ENCODE results near the gene PTGIS. TPM values are rescaled to one million over a fixed set of nuclear protein-coding genes. Genes with fewer than 3 reads are reported as not detected.

PTGIS gene
- total RNA-seq, 1 donor from 2014 or later, result 12.2 TPM

DNA sequence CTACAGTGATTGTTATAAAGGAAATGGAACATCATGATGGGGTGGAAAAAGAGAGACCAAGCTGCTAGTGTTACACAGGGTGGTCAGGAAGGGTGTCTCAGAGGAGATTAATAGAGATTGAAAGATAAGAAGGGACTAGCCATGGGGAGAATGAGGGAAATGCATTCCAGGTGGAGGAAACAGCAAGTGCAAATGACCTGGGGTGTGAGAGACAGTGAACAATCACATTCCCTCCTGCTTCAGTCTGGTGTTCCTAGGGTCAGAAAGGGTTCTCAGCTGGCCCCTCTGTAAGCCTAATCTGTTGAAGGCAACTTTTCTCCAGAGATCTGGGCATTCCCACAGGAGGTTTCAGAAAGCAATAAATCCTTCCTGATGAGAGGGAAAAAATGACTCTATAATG, 81.9 kb downstream of the PTGIS start:
- H3K4me3 Mint-ChIP-seq (ENCODE audit: unreplicated experiment), result no peak overlapping the region
- peaks cover 7% of the 10 kb centered on the region for H3K4me1 Mint-ChIP-seq (ENCODE audit: unreplicated experiment)
- H3K9me3 Mint-ChIP-seq (ENCODE audit: unreplicated experiment), result peaks cover 4% of the 10 kb centered on the region

DNA sequence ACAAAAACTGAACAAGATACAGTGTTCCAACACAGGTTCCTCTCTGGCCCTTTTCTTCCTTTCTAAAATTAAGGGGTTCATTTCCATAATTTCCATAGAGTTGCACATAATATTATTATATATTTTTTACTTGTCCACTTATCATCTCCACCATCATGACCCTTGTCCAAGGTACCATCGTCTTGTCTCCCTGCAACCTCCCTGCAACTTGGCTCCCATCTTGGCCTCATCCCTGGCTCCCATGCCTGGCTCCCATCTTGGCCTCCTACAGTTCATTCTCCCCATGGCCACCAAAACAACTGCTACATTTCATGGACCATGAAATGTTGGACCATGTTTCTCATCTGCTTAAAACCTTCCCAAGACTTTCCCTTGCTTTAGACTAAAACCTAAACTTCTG, 82.4 kb downstream of the PTGIS start:
- Mint-ChIP-seq H3K9me3 (ENCODE audit: unreplicated experiment) (peaks cover 4% of the 10 kb centered on the region), H3K4me1 (ENCODE audit: unreplicated experiment) (peaks cover 7% of the 10 kb centered on the region), H3K27me3 (ENCODE audit: unreplicated experiment) (peaks cover 11% of the 10 kb centered on the region), H3K27ac (ENCODE audit: unreplicated experiment) (peak overlapping the region; percentile 8), H3K36me3 (ENCODE audit: low read depth, unreplicated experiment) (no peaks in the 10 kb centered on the region), H3K4me3 (ENCODE audit: unreplicated experiment) (peak overlapping the region; percentile 1)
- no peak for TF ChIP-seq CTCF (IDR thresholded peaks at IDR 0.05; ENCODE audit: unreplicated experiment)
- no peak for DNase-seq (ENCODE audit: low spot score)

More for the DNA sequence above, 81.9 kb downstream of the PTGIS start:
- TF ChIP-seq CTCF (IDR thresholded peaks at IDR 0.05; ENCODE audit: unreplicated experiment), result no peak
- DNase-seq (ENCODE audit: low spot score), result no peak
- Mint-ChIP-seq H3K27ac (ENCODE audit: unreplicated experiment) (peak overlapping the region; percentile 8), H3K27me3 (ENCODE audit: unreplicated experiment) (peaks cover 6% of the 10 kb centered on the region), H3K36me3 (ENCODE audit: low read depth, unreplicated experiment) (no peaks in the 10 kb centered on the region)

- Mint-ChIP-seq H3K4me1 (ENCODE audit: unreplicated experiment) (peaks cover 7% of the 10 kb centered on the region), H3K36me3 (ENCODE audit: low read depth, unreplicated experiment) (no peaks in the 10 kb centered on the region), H3K27me3 (ENCODE audit: unreplicated experiment) (peaks cover 12% of the 10 kb centered on the region), H3K9me3 (ENCODE audit: unreplicated experiment) (no peaks in the 10 kb centered on the region), H3K4me3 (ENCODE audit: unreplicated experiment) (peak overlapping the region; percentile 89), H3K27ac (ENCODE audit: unreplicated experiment) (no peak overlapping the region)
- DNase-seq (ENCODE audit: low spot score), result peak; percentile 91
- TF ChIP-seq CTCF (IDR thresholded peaks at IDR 0.05; ENCODE audit: unreplicated experiment), result peak; percentile 69
These were observed 83.5 kb downstream of the PTGIS start for GRCh38 chr20:49484180-49485140.

- Mint-ChIP-seq H3K4me3 (ENCODE audit: unreplicated experiment) (no peak overlapping the region), H3K9me3 (ENCODE audit: unreplicated experiment) (no peaks in the 10 kb centered on the region), H3K36me3 (ENCODE audit: low read depth, unreplicated experiment) (no peaks in the 10 kb centered on the region), H3K27me3 (ENCODE audit: unreplicated experiment) (peaks cover 12% of the 10 kb centered on the region), H3K27ac (ENCODE audit: unreplicated experiment) (no peak overlapping the region), H3K4me1 (ENCODE audit: unreplicated experiment) (peaks cover 7% of the 10 kb centered on the region)
- DNase-seq (ENCODE audit: low spot score), result no peak
- no peak for TF ChIP-seq CTCF (IDR thresholded peaks at IDR 0.05; ENCODE audit: unreplicated experiment)
These were observed 84.2 kb downstream of the PTGIS start for GRCh38 chr20:49483696-49484123.
